ENCODE results near the gene MED27.

The MED27 gene

GRCh38 chr9:131968632-131969031 is 111.0 kb downstream of the MED27 start:
- FAIRE-seq: no peak
- DNase-seq (ENCODE audit: insufficient read length): no peak
- TF ChIP-seq POLR2AphosphoS5 (IDR thresholded peaks at IDR 0.05; ENCODE audit: low read depth, low read length) (no peak), POLR2A (IDR thresholded peaks at IDR 0.05; ENCODE audit: low read depth, low read length) (no peak), TAF1 (IDR thresholded peaks at IDR 0.05; ENCODE audit: borderline replicate concordance, low read depth, low read length) (no peak)

- FAIRE-seq (no peak), DNase-seq (ENCODE audit: insufficient read length) (no peak)
- no peak for TF ChIP-seq TAF1 (IDR thresholded peaks at IDR 0.05; ENCODE audit: borderline replicate concordance, low read depth, low read length)
- no peak for TF ChIP-seq POLR2AphosphoS5 (IDR thresholded peaks at IDR 0.05; ENCODE audit: low read depth, low read length)
- TF ChIP-seq POLR2A (IDR thresholded peaks at IDR 0.05; ENCODE audit: low read depth, low read length): no peak
Measured at GRCh38 chr9:131965841-131966240, 113.8 kb downstream of the MED27 start.

- no peak for TF ChIP-seq TAF1 (IDR thresholded peaks at IDR 0.05; ENCODE audit: borderline replicate concordance, low read depth, low read length)
- no peak for TF ChIP-seq POLR2AphosphoS5 (IDR thresholded peaks at IDR 0.05; ENCODE audit: low read depth, low read length)
- no peak for TF ChIP-seq POLR2A (IDR thresholded peaks at IDR 0.05; ENCODE audit: low read depth, low read length)
- FAIRE-seq (no peak), DNase-seq (ENCODE audit: insufficient read length) (no peak)
Measured at GRCh38 chr9:131965103-131965502, 114.6 kb downstream of the MED27 start.

- FAIRE-seq (no peak), DNase-seq (ENCODE audit: insufficient read length) (no peak)
- no peak for TF ChIP-seq POLR2A (IDR thresholded peaks at IDR 0.05; ENCODE audit: low read depth, low read length)
- TF ChIP-seq TAF1 (IDR thresholded peaks at IDR 0.05; ENCODE audit: borderline replicate concordance, low read depth, low read length): no peak
- TF ChIP-seq POLR2AphosphoS5 (IDR thresholded peaks at IDR 0.05; ENCODE audit: low read depth, low read length): no peak
Measured at GRCh38 chr9:131963072-131964030, 116.3 kb downstream of the MED27 start.

- TF ChIP-seq POLR2A (IDR thresholded peaks at IDR 0.05; ENCODE audit: low read depth, low read length) (no peak), POLR2AphosphoS5 (IDR thresholded peaks at IDR 0.05; ENCODE audit: low read depth, low read length) (no peak), TAF1 (IDR thresholded peaks at IDR 0.05; ENCODE audit: borderline replicate concordance, low read depth, low read length) (no peak)
- DNase-seq (ENCODE audit: insufficient read length): no peak
- no peak for FAIRE-seq
Measured at GRCh38 chr9:131961496-131961880, 118.2 kb downstream of the MED27 start.

GRCh38 chr9:131960851-131961495 is 118.7 kb downstream of the MED27 start:
- no peak for TF ChIP-seq POLR2A (IDR thresholded peaks at IDR 0.05; ENCODE audit: low read depth, low read length)
- DNase-seq (ENCODE audit: insufficient read length) (no peak), FAIRE-seq (no peak)

- TF ChIP-seq POLR2AphosphoS5 (IDR thresholded peaks at IDR 0.05; ENCODE audit: low read depth, low read length) (no peak), POLR2A (IDR thresholded peaks at IDR 0.05; ENCODE audit: low read depth, low read length) (no peak), TAF1 (IDR thresholded peaks at IDR 0.05; ENCODE audit: borderline replicate concordance, low read depth, low read length) (no peak)
- FAIRE-seq: no peak
- DNase-seq (ENCODE audit: insufficient read length): no peak
Measured at GRCh38 chr9:131960311-131960710, 119.4 kb downstream of the MED27 start.

- DNase-seq (ENCODE audit: insufficient read length): no peak
- no peak for FAIRE-seq
- no peak for TF ChIP-seq POLR2AphosphoS5 (IDR thresholded peaks at IDR 0.05; ENCODE audit: low read depth, low read length)
- TF ChIP-seq TAF1 (IDR thresholded peaks at IDR 0.05; ENCODE audit: borderline replicate concordance, low read depth, low read length): no peak
- no peak for TF ChIP-seq POLR2A (IDR thresholded peaks at IDR 0.05; ENCODE audit: low read depth, low read length)
Measured at GRCh38 chr9:131959887-131960286, 119.8 kb downstream of the MED27 start.

- FAIRE-seq: no peak
- no peak for TF ChIP-seq POLR2A (IDR thresholded peaks at IDR 0.05; ENCODE audit: low read depth, low read length)
- no peak for TF ChIP-seq POLR2AphosphoS5 (IDR thresholded peaks at IDR 0.05; ENCODE audit: low read depth, low read length)
- TF ChIP-seq TAF1 (IDR thresholded peaks at IDR 0.05; ENCODE audit: borderline replicate concordance, low read depth, low read length): no peak
Measured at GRCh38 chr9:131959056-131959455, 120.6 kb downstream of the MED27 start.

GRCh38 chr9:131954299-131954698 is 125.4 kb downstream of the MED27 start:
- no peak for TF ChIP-seq POLR2AphosphoS5 (IDR thresholded peaks at IDR 0.05; ENCODE audit: low read depth, low read length)
- no peak for TF ChIP-seq TAF1 (IDR thresholded peaks at IDR 0.05; ENCODE audit: borderline replicate concordance, low read depth, low read length)
- TF ChIP-seq POLR2A (IDR thresholded peaks at IDR 0.05; ENCODE audit: low read depth, low read length): no peak
- DNase-seq (ENCODE audit: insufficient read length): no peak
- no peak for FAIRE-seq

More at GRCh38 chr9:131959056-131959455, 120.6 kb downstream of the MED27 start:
- no peak for DNase-seq (ENCODE audit: insufficient read length)

- TF ChIP-seq POLR2A (IDR thresholded peaks at IDR 0.05; ENCODE audit: low read depth, low read length) (no peak), POLR2AphosphoS5 (IDR thresholded peaks at IDR 0.05; ENCODE audit: low read depth, low read length) (no peak), TAF1 (IDR thresholded peaks at IDR 0.05; ENCODE audit: borderline replicate concordance, low read depth, low read length) (no peak)
- no peak for DNase-seq (ENCODE audit: insufficient read length)
- no peak for FAIRE-seq
Measured at GRCh38 chr9:131951905-131952304, 127.8 kb downstream of the MED27 start.

- DNase-seq (ENCODE audit: insufficient read length): no peak
- TF ChIP-seq POLR2A (IDR thresholded peaks at IDR 0.05; ENCODE audit: low read depth, low read length) (no peak), TAF1 (IDR thresholded peaks at IDR 0.05; ENCODE audit: borderline replicate concordance, low read depth, low read length) (no peak), POLR2AphosphoS5 (IDR thresholded peaks at IDR 0.05; ENCODE audit: low read depth, low read length) (no peak)
- FAIRE-seq: no peak
Measured at GRCh38 chr9:131951155-131951554, 128.5 kb downstream of the MED27 start.

All from GM12892 (cell line).